ENCODE results near the gene MYOM1.
"Not testable (repeated sequence)": the region's sequence is repeated elsewhere in the genome, so short reads cannot be mapped to it uniquely, and the experiment has no call there.

MYOM1 gene

DNA sequence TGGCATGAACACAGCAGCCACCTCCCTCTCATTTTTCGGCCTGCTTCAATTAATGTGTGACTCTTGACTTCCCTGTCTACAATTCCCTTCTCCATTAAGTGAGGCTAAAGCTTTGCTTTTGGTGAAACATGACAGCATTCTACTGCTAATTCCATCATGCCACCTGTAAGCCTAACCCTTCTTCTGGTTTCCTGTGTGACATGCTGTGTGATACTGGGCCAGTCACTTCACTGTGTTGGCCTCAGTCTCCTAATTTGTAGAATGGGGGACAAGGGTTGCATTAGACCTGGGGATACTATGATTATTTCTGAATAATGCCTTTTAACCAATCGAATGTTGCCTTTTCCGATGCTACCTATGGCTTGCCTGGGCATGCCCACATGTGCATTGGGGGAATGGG lies 146.4 kb downstream of the MYOM1 start:
- DNase-seq: not testable (repeated sequence)

DNA sequence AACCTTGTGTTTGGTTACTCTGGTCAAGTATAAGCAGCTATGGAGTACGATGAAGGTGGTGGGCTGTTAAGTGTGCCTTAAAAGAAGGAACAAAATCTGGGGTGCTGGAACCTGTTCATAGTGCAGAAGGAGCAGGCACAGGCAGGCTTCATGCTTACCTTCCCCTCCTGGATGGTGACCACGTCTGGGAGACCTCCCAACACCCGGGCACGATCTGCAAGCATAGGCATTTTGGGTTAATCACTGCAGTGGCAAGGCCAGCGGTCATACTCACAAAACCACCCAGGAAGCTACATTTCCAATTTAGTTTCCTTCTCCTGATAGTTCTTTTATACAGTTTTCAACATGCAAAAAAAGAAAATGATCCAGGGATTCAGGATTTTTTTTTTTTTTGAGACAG lies 148.1 kb downstream of the MYOM1 start:
- no peak for DNase-seq

DNA sequence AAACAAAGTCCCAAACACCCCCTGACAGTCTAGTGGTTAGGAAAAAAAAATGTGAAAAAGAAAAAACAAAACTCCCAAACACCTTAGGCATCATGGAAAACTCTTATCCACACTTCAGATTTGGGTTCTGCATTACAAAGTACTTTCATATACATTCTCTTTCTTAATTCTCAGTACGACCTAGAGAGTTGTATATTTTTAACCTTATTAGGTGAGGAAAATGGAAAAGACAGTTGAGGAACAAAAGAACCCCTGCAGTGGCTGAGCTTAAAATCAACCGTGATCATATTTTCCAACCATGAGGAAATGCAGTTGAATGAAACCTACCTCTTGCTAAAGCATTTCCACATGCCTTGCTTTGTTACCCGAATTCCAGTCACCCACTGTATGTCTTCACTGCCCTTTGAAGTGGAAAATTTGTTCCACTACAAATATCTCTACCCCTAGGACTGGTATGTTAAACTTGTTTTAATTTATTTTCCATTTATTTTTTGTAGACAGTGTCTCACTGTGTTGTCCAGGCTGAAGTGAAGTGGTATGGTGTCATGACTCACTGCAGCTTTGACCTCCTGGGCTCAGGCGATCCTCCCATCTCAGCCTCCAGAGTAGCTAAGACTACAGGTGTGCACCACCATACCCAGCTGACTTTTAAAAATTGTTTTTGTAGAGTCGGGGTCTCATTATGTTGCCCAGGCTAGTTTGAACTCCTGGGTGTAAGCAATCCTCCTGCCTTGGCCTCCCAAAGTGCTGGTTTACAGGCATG lies 149.9 kb downstream of the MYOM1 start:
- no peak for DNase-seq

DNA sequence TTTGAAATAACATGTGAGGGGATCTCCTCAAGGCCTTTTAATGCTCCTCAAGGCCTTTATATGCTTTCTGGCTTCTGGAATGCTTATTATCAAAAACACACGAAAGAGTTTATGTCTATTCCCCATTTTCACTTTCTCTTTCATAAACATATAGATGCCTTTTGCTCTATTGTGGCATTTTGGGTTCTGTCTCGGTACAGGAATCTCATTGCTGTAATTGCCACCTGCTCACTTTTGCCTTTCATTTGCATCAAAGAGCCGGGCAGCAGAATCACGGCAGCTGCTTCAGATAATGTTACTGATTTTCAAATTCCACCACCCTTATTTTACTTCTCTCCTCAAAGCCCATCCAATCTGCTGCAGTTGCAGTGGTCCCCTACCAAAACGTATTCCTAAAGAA lies 152.0 kb downstream of the MYOM1 start:
- no peak for DNase-seq

DNA sequence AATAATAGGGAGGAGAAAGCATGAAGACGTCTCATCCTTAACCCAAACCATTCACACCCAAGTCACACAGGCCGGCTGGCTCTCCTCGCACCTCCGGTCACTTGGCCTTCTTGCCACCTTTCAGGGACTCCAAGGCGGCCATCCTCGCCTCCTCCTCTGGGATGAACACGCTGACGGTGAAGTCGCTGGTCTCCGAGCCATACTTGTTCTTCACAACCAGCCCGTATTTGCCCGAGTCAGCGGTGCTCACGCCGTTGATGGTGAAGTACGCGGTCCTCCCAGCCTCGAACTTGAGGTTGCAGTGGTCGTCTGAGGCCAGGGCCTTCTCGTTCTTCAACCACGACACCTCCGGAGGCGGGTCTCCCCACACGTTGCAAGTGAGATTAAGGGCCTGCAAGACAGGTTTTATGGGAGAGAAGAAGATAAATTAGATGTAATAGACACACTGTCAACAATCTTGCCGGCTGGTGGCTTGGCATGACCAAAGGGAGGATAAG lies 152.6 kb downstream of the MYOM1 start:
- DNase-seq: no peak

DNA sequence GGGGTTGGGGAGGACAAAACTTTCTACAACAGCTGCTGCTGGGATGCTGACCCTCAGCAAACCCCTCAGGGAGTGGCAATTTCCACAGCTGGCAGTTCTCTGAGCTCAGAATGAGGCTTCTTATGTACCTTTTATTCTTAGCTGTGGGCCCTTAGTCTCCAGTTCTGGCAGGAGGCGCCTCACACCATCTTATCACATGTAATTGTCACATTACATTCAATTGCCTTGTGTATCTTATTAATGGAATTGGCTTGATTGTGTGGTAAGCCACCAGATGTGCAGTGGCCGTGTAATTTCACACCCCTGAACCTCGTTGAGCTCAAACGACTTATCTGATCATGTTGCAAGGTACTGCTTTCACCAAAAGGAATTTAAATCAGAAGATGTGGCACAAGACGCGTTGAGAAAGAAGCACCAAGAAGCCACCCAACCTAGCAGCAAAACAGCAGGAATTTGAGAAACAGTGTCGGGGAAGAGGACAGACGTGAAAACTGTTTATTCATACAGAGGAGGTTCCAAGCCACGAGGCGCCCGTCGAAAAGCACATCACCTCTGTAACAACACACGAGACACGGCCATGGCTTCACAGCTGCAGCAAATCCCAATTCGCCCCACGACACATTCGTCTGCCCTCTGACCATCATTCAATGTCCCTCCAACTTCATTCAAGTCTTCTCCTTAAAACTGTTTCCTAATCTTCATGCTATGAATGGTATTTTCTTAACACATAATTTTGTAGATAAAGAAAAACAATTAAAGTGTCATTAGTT lies 153.2 kb downstream of the MYOM1 start:
- no peak for DNase-seq

DNA sequence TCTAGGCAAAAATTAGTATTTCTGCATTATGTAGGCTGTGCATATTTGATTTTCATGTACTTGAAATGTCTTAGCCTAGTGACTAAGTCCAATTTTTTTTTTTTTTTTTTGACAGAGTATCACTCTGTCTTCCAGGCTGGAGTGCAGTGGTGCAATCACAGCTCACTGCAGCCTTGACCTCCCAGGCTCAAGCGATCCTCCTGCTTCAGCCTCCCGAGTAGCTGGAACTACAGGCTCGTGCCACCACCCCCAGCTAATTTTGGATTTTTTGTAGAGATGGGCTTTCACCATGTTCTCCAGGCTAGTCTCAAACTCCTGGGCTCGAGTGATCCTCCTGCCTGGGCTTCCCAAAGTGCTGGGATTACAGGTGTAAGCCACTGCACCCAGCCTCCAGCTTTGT lies 156.0 kb downstream of the MYOM1 start:
- not testable (repeated sequence) for DNase-seq

DNA sequence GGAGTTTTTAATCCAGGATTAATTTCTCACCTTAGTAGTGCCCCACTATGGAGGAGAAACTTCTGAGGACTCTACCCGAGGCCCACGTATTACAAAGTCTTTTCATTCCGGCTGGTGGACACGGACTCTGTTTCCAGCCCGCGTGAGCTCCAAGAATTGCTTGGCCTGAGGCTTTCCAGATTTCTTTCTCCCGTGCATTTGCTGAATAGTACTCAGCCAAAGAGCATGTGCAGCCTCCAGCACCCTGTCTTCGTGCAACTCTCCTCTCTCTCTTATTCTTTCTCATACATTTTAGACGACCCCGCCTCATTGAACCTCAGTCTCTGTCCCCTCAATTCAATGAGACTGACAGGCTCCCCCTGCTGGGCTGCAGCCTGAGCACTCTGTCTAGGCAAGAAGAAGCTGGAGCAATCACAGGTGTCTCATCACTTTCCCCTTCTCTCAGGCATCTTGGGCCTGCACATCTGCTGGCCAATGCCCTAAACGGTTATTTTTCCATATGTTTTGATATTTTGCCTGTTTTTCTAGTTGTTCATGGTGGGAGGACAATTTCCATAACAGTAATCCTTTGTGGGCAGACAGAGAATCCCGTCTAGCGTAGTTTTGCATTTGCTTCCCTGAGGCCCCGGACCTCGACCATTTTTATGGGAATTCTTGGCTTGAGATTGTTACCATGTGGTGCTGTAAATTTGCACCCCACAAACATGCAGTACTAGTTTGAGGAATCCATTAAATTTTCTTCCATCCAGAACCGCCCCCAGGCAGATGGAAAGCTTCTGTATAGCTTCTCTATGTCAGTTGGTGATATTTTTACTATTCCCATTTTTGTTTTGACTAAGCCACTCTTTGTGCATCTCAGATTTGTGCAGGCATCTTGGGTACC lies 156.7 kb downstream of the MYOM1 start:
- peak; percentile 66 for DNase-seq

DNA sequence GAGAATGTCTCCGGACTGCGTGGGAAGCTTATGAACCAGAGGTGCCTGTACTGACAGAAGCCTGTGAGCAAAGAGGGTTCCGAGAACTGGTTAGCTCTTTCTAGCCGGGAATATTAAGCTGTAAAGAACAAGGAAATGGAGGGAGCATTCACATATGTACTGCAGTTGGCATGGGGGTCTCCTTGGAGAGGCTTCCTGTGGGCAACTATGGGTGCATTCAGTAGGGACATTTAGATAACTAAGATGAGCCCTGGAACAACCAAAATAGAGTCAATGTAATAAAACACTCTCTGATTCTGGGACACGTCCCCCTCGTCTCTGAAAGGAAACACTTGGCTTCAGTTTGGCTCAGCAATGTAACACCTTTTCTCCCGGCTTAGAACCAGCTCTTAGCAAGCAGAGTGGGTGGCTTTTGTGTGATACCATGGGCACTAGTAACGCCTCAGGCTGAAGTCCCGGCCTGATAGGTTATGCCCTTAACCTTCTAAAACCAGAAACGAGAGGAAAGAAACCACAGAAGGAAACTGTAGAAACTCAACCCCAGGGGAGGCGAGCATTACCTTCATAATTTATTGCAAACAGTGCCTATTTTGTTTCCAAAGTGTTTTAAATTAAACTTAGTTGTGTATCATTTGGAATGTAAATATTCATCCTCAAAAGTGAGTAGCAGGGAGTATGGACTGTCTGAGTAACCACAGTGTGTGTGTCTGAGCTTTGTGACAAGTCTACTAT lies 158.0 kb downstream of the MYOM1 start:
- DNase-seq: no peak

DNA sequence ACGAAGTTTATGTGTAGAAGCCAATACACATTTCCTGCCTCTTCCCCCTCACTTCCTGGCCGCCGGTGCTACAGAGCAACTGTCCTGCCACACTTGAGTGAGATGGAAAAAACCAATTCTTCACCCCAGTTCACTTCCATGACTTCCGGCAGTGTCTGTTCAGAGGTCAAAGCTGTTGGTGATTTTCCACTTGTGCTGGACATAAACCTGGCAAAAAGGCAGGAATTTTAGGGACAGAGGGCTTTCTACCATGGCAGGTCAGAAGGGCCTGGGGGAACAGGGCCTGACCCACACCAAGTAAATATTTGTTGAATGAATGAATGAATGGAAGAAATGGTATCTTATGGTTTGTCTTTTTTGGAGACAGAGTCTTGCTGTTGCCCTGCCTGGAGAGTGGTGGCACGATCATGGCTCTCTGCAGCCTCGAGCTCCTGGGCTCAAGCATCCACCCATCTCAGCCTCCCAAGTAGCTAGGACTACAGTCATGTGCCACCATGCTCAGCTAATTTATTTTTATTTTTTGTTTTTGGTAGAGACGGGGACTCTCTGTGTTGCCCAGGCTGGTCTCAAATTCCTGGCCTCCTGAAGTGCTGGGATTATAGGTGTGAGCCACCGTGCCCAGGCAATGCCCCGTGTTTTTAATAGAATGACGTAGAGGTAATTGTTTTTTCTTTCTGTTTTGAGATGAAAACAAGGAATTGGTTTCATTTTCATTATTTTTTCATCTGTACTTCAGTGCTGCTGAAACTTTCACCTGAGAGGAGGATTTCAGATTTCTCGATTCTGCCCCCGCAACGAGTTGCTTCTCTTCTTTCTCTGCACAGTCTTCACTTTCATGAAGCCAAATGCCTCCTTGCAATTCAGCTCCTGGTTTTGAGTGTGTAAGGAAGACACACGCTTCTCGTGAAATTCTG lies 158.8 kb downstream of the MYOM1 start:
- no peak for DNase-seq

DNA sequence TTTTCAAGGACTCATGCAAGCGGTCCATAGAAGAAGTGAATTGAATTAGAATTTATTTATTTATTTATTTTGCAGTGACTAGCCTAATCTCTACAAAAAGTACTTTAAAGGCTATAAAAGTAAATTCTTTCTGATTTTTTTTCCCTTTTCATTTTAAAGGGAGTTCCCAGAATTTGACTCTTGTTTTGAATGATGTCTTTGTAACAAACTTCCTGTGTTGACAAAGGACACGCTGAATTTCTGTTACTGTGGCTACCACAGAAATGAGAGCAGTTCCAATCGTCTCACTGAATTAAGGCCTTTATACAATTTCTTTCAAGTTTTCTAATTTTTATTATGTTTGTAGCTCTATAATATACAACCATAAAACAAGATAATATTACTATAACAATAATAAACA lies 160.5 kb downstream of the MYOM1 start:
- no peak for DNase-seq

DNA sequence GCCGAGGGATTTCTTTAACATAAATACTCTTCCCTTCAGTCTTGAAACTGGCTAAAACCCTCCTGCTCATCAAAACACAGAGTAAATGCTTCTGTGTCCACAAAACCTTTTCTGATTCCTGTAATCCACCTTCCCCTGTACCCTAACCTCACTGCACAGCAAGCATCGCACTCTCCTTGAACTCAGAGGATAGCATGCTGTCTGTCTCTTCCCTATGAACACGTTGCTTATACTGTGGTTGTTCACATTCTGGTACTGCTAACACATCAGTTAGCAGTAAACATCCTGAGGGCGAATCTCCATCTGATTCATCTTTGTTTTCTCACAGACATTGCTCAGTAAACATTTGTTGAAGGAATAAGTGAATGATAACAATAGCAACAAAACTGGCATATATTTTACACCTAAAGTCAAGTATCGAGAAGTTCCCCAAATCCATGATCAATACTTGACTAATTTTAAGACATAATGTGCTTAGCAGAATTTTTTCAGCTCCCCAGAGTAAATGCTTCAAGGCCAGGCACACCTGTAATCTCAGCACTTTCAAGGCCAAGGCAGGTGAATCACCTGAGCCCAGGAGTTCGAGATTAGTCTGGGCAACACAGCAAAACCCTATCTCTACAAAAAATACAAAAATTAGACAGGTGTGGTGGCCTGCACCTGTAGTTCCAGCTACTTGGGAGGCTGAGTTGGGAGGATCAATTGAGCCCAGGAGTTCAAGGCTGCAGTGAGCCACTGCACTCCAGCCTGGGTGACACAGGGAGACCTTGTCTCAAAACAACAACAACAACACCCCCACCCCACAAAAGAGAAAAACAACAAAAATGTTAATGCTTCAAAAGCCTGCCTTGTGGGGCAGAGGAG lies 161.2 kb downstream of the MYOM1 start:
- DNase-seq: no peak

DNA sequence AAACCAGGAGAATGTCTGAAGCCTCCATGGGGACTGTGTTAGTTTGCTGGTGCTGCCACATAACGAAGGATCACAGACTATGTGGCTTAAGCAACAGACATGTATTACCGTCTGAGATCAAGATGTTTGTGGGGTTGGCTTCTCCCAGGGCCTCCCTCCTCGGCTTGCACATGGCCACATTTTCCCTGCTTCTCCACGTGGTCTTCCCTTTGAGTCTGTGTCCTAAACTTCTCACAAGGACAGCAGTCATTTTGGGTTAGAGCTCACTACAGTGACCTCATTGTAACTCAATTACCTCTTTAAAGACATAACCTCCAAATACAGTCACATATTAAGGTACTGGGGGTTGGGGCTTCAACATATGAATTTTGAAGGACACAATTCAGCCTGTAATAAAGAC lies 162.2 kb downstream of the MYOM1 start:
- no peak for DNase-seq

DNA sequence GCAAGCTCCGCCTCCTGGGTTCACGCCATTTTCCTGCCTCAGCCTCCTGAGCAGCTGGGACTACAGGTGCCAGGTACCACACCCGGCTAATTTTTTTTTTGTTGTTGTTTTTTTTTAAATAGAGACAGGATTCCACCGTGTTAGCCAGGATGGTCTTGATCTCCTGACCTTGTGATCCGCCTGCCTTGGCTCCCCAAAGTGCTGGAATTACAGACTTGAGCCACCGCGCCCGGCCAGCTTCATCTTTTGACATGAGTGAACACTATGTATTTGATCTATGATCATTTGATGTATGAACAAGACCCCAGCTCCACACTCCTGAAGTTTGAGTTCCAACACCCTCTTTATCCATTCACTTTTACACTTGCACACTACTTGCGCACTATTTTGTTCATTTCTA lies 163.5 kb downstream of the MYOM1 start:
- DNase-seq: no peak

DNA sequence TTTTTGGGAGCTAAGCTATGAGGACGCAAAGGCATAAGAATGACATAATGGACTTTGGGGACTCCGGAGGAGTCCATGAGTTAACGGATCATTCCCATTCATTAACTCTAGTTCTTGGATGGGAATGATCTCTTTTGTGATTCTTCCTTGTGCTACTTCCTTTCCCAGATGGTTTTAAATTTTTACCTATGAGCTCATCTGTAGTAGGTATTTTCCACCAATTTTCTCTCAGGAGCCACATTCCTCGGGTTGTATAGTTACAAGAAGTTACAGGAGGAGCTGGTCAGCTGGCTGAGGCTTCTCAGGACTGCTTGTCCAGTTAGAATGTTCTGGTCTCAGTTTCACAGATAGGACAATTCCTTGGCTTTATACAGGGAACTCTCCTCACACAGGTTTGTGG lies 164.0 kb downstream of the MYOM1 start:
- DNase-seq: no peak

DNA sequence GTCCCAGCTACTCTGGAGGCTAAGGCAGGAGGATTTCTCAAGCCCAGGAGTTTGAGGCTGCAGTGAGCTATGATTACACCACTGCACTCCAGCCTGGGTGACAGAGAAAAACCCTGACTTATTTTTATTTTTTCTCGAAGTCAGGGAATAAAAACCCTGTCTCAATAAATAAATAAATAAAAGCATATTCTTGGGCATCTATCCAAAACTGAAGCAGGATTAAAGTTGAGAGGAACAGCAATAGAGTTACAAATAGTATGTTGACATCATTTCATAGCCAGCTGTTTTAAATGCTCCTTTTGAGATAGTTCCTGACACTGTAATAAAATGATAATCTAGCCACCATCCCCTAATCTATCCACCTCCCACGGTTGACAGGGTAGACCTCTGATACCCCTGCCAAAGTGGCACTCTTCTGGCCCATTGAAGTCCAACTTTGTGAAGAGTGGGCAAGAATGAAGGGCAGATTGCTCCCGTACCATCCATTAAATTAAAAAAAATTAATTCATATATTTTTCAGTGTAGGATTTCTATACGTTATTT lies 164.5 kb downstream of the MYOM1 start:
- no peak for DNase-seq

DNA sequence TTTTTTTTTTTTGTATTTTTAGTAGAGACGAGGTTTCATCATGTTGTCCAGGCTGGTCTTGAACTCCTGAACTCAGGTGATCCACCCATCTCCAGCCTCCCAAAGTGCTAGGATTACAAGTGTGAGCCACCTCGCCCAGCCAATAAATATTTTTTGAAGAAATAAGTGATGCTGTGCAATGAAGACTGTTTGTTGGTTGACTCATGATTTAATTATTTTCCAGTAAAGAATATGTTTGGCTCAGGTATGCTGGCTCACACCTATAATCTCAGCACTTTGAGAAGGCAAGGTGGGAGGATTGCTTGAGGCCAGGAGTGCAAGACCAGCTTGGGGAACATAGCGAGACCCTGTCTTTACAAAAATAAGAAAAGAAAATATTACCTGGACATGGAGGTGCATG lies 165.0 kb downstream of the MYOM1 start:
- DNase-seq: no peak

DNA sequence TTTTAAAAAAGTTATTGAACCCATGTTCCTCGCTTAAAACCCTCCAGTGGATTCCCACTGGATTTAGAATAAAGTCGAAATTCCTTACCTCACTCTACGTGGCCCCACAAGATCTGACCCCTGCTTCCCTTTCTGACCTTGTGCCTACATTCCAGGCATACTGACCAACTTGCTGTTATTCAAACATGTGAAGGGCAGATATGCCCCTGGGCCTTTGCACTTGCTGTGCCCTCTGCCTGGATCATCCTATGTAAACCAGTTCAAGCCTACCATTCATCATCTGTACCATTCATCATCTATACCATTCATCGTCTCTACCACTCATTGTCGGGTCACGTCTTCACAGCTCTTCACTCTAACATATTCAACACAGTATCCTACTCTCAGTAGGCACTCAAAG lies 165.6 kb downstream of the MYOM1 start:
- DNase-seq: no peak

DNA sequence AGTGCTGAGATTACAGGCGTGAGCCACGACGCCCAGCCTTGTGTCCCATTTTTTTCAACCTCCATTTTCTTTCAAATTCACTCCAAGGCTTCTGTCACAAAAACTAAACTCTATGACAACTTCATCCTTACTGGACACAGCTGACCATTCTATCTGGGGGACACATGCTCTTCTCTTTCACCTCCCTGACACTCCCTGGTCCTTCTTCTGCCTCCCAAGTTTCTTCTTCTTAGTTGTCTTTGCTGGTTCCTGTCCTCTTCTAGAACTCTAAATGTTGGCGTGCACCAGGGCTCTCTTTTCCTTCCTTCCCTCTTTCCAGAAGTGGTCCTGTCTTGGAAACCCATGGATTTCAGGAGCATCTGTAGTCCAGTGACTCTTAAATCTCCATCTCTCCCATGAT lies 166.7 kb downstream of the MYOM1 start:
- DNase-seq: no peak

DNA sequence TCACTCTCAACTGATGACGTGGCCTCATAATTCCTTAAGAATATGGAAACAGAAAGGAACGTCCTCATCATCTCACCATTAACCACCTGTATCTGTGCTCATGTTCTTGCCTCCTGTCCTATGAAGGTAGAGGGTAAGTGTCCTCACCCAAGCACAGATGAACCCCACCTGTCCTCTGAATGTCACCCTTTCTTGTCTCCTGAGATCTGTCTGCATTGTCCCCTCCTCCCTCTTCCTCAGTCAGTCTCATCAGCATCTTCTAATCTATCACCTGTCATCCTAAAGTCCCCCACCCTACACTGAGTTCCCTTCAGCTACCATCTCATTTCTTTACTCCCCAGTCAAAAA lies 167.4 kb downstream of the MYOM1 start:
- no peak for DNase-seq
